GM21390 (cell line): ENCODE data around the gene TMEM54.

ENCODE experiments used
- ATAC-seq: cut with Tn5 transposase; IDR thresholded peaks from one replicate; pipeline ENCODE4 v1.9.1; 2021; ENCODE audit not compliant: unreplicated experiment

TMEM54 gene

GRCh38 chr1:32881871-32882850, 19.0 kb downstream of the TMEM54 start:
- no peak for ATAC-seq

GRCh38 chr1:32881291-32881690, 19.9 kb downstream of the TMEM54 start:
- ATAC-seq: no peak

- ATAC-seq: no peak
Observed at GRCh38 chr1:32878637-32879041, 22.6 kb downstream of the TMEM54 start.

- no peak for ATAC-seq
Observed at GRCh38 chr1:32878183-32878582, 23.0 kb downstream of the TMEM54 start.

GRCh38 chr1:32877211-32878110, 23.7 kb downstream of the TMEM54 start:
- ATAC-seq: no peak

GRCh38 chr1:32876341-32877210, 24.6 kb downstream of the TMEM54 start:
- no peak for ATAC-seq

GRCh38 chr1:32874860-32875752, 26.1 kb downstream of the TMEM54 start:
- no peak for ATAC-seq

GRCh38 chr1:32873484-32873883, 27.7 kb downstream of the TMEM54 start:
- no peak for ATAC-seq

- no peak for ATAC-seq
Observed at GRCh38 chr1:32872192-32872460, 29.1 kb downstream of the TMEM54 start.

- ATAC-seq: no peak
Observed at GRCh38 chr1:32871364-32872191, 29.6 kb downstream of the TMEM54 start.

GRCh38 chr1:32870615-32871363, 30.4 kb downstream of the TMEM54 start, which contains the start of gene FNDC5:
FNDC5 (minus strand) TSS chr1:32870912.
- no peak for ATAC-seq

GRCh38 chr1:32869923-32870614, 31.1 kb downstream of the TMEM54 start:
- no peak for ATAC-seq

GRCh38 chr1:32868806-32869455, 32.3 kb downstream of the TMEM54 start:
- ATAC-seq: no peak

- ATAC-seq: no peak
Observed at GRCh38 chr1:32868085-32868484, 33.1 kb downstream of the TMEM54 start.

- ATAC-seq: no peak
Observed at GRCh38 chr1:32867671-32868070, 33.5 kb downstream of the TMEM54 start.

- ATAC-seq: no peak
Observed at GRCh38 chr1:32867151-32867550, 34.0 kb downstream of the TMEM54 start.
